Measurements from ENCODE around the gene CYSRT1. TPM values are rescaled to one million over a fixed set of nuclear protein-coding genes. Genes with fewer than 3 reads are reported as not detected.
"Not testable (repeated sequence)": the region's sequence is repeated elsewhere in the genome, so short reads cannot be mapped to it uniquely, and the experiment has no call there.

Gene CYSRT1
- total RNA-seq, 1 donor from 2014 or later, result 0.27 TPM

GRCh38 chr9:137244486-137245449 is 19.8 kb downstream of the CYSRT1 start:
- intact Hi-C loops (cut with micrococcal nuclease), result loop anchor here (5.0 kb wide), 3 partner anchors 252 to 762 kb away; partner anchors contain the start of genes PAXX, PHPT1 and SEC16A

- intact Hi-C loops (cut with micrococcal nuclease), result no loop called here
These were observed 20.8 kb downstream of the CYSRT1 start for GRCh38 chr9:137245450-137246421.

GRCh38 chr9:137247135-137247915 is 22.4 kb downstream of the CYSRT1 start:
- intact Hi-C loops (cut with micrococcal nuclease), result no loop called here

- intact Hi-C loops (cut with micrococcal nuclease), result no loop called here
These were observed 22.9 kb downstream of the CYSRT1 start for GRCh38 chr9:137247916-137248175.

GRCh38 chr9:137250329-137251193 is 25.6 kb downstream of the CYSRT1 start:
- intact Hi-C loops (cut with micrococcal nuclease), result no loop called here

- intact Hi-C loops (cut with micrococcal nuclease), result no loop called here
These were observed 26.2 kb downstream of the CYSRT1 start, which contains the start of gene STPG3 for GRCh38 chr9:137251194-137251461. Gene STPG3, plus strand, starts transcription at chr9:137251286. Its CDS starts 1 bp downstream, at chr9:137251287.

- intact Hi-C loops (cut with micrococcal nuclease), result no loop called here
These were observed 26.7 kb downstream of the CYSRT1 start for GRCh38 chr9:137251490-137252268.

GRCh38 chr9:137252555-137253506 is 27.9 kb downstream of the CYSRT1 start:
- intact Hi-C loops (cut with micrococcal nuclease), result no loop called here

- intact Hi-C loops (cut with micrococcal nuclease), result no loop called here
These were observed 29.0 kb downstream of the CYSRT1 start for GRCh38 chr9:137253717-137254623.

GRCh38 chr9:137254624-137255447 is 29.9 kb downstream of the CYSRT1 start, which contains the start of gene NELFB:
Gene NELFB, plus strand, starts transcription at chr9:137255327.
- intact Hi-C loops (cut with micrococcal nuclease), result loop anchor here (1.0 kb wide), 6 partner anchors 14 to 169 kb away; partner anchors contain the start of genes ANAPC2, MAN1B1, NDOR1 and SSNA1

GRCh38 chr9:137255448-137256114 is 30.6 kb downstream of the CYSRT1 start:
- intact Hi-C loops (cut with micrococcal nuclease), result loop anchor here (1.0 kb wide), 6 partner anchors 14 to 169 kb away; partner anchors contain the start of genes ANAPC2, MAN1B1, NDOR1 and SSNA1

GRCh38 chr9:137256362-137256761 is 31.4 kb downstream of the CYSRT1 start:
- intact Hi-C loops (cut with micrococcal nuclease), result no loop called here

- intact Hi-C loops (cut with micrococcal nuclease), result no loop called here
These were observed 31.9 kb downstream of the CYSRT1 start for GRCh38 chr9:137256856-137257255.

- intact Hi-C loops (cut with micrococcal nuclease), result not testable (repeated sequence)
These were observed 37.4 kb downstream of the CYSRT1 start for GRCh38 chr9:137262173-137262908.

GRCh38 chr9:137262909-137263285 is 37.9 kb downstream of the CYSRT1 start:
- intact Hi-C loops (cut with micrococcal nuclease), result no loop called here
